GM23248 (cell line): ENCODE data around the gene TMEM178B. TPM values are rescaled to one million over a fixed set of nuclear protein-coding genes. Genes with fewer than 3 reads are reported as not detected.

ENCODE experiments used
- DNase-seq: peaks from one replicate; pipeline ENCODE4 v3.0.0-alpha.2; 2015
- H2AFZ ChIP-seq: fragments of 200-600 bp; sonication (generic); 2 replicates; pipeline ENCODE4 v1.6.1; 2016; ENCODE audit warnings: antibody characterized with exemption
- H3F3A ChIP-seq: fragments of 200-600 bp; sonication (generic); 2 replicates; pipeline ENCODE4 v1.6.1; 2016; ENCODE audit warnings: mild to moderate bottlenecking, antibody characterized with exemption, mixed run types; ENCODE audit not compliant: insufficient read depth
- H3K27ac ChIP-seq: fragments of 200-600 bp; sonication (generic); 2 replicates; pipeline ENCODE4 v1.5.1; 2016; ENCODE audit warnings: mild to moderate bottlenecking
- H3K27me3 ChIP-seq: fragments of 200-600 bp; sonication (generic); replicated peaks from 2 replicates; pipeline ENCODE4 v1.6.1; 2016; ENCODE audit warnings: mild to moderate bottlenecking; ENCODE audit not compliant: insufficient read depth
- H3K36me3 ChIP-seq: fragments of 200-600 bp; sonication (generic); 2 replicates; pipeline ENCODE4 v1.6.1; 2016; ENCODE audit warnings: low read depth, mild to moderate bottlenecking
- H3K4me1 ChIP-seq: fragments of 200-600 bp; sonication (generic); 2 replicates; pipeline ENCODE4 v1.6.1; 2016; ENCODE audit warnings: mild to moderate bottlenecking; ENCODE audit not compliant: insufficient read depth
- H3K4me2 ChIP-seq: fragments of 200-600 bp; sonication (generic); one replicate; pipeline ENCODE4 v1.6.1; 2016; ENCODE audit warnings: mild to moderate bottlenecking; ENCODE audit not compliant: unreplicated experiment
- H3K4me3 ChIP-seq: fragments of 200-600 bp; sonication (generic); 2 replicates; pipeline ENCODE4 v1.5.1; 2016; ENCODE audit warnings: mild to moderate bottlenecking
- H3K79me2 ChIP-seq: fragments of 200-600 bp; sonication (generic); 2 replicates; pipeline ENCODE4 v1.6.1; 2016; ENCODE audit warnings: mild to moderate bottlenecking; ENCODE audit not compliant: insufficient read depth
- H3K9ac ChIP-seq: fragments of 200-600 bp; sonication (generic); 2 replicates; pipeline ENCODE4 v1.6.1; 2016; ENCODE audit warnings: mild to moderate bottlenecking
- H3K9me2 ChIP-seq: fragments of 200-600 bp; sonication (generic); 2 replicates; pipeline ENCODE4 v1.6.1; 2016; ENCODE audit warnings: mixed run types, mild to moderate bottlenecking, moderate library complexity; ENCODE audit not compliant: insufficient read depth
- H3K9me3 ChIP-seq: fragments of 200-600 bp; sonication (generic); one replicate; pipeline ENCODE4 v1.6.1; 2017; ENCODE audit warnings: low read depth
- H4K20me1 ChIP-seq: fragments of 200-600 bp; sonication (generic); 2 replicates; pipeline ENCODE4 v1.6.0; 2016; ENCODE audit not compliant: insufficient read depth
- EZH2 ChIP-seq: fragments of 200-600 bp; sonication (generic); IDR thresholded peaks from 2 replicates; pipeline ENCODE4 v1.6.1; 2018; ENCODE audit warnings: antibody characterized with exemption, mild to moderate bottlenecking; ENCODE audit not compliant: insufficient read depth, poor library complexity, severe bottlenecking
- EZH2phosphoT487 ChIP-seq: fragments of 200-600 bp; sonication (generic); IDR thresholded peaks from 2 replicates; pipeline ENCODE4 v1.6.1; 2018; ENCODE audit warnings: antibody characterized with exemption, moderate library complexity, mild to moderate bottlenecking, low read depth; ENCODE audit not compliant: insufficient read depth
- WGBS, 2 experiments: methylation state at CpG; one replicate each; pipeline ENCODE4 v1.1.6; 2015 to 2017; ENCODE audit warnings: low lambda C conversion rate in 2 of 2, low coverage in 1 of 2; ENCODE audit errors: missing lambda C conversion rate in 2 of 2; 5-methylcytosine and 5-hydroxymethylcytosine counted together
- in situ Hi-C: fragments of 300-500 bp; cut with MboI; formaldehyde crosslinking; loops from 2 replicates; pipeline ENCODE4 v1.15.0; 2020
- polyA plus RNA-seq: library from polyadenylated mRNA; unstranded; fragments of >200 nt; fragmentation: Nextera tagmentation; extraction: Ambion mirVana; gene quantifications from 2 replicates; pipeline ENCODE4 v1.2.1, GENCODE V29; 2016
- total RNA-seq: library from RNA; depleted of rRNA; stranded (reverse); fragments of >200 nt; shearing (Covaris generic); gene quantifications from 2 replicates; pipeline ENCODE4 v1.2.3, GENCODE V29; 2014

Gene TMEM178B
- total and polyA plus RNA-seq, 2 experiments from 2014 or later, result 0.05 to 0.22 TPM

GRCh38 chr7:141221007-141221612, 147.2 kb downstream of the TMEM178B start:
- H4K20me1 ChIP-seq, result no peaks in the 10 kb centered on the region
- H3K9ac ChIP-seq, result no peak overlapping the region
- no peaks in the 10 kb centered on the region for H3K27me3 ChIP-seq
- WGBS, 2 experiments, result 2 to 14% methylated on average over 2 of the region's 2 CpGs
- in situ Hi-C loops, result no loop called here
- no peaks in the 10 kb centered on the region for H3K9me3 ChIP-seq
- no peaks in the 10 kb centered on the region for H3K79me2 ChIP-seq
- H2AFZ ChIP-seq, result no peak overlapping the region
- H3K9me2 ChIP-seq, result no peaks in the 10 kb centered on the region
- no peak for DNase-seq
- TF ChIP-seq EZH2 (no peak), EZH2phosphoT487 (no peak)
- H3K27ac ChIP-seq, result no peak overlapping the region
- no peak overlapping the region for H3K4me2 ChIP-seq
- H3F3A ChIP-seq, result no peaks in the 10 kb centered on the region
- H3K4me1 ChIP-seq, result no peaks in the 10 kb centered on the region
- no peak overlapping the region for H3K4me3 ChIP-seq
- H3K36me3 ChIP-seq, result no peaks in the 10 kb centered on the region

- no peaks in the 10 kb centered on the region for H3K27me3 ChIP-seq
- no peaks in the 10 kb centered on the region for H3K79me2 ChIP-seq
- no peaks in the 10 kb centered on the region for H3K36me3 ChIP-seq
- in situ Hi-C loops, result no loop called here
- H3K4me3 ChIP-seq, result no peak overlapping the region
- H4K20me1 ChIP-seq, result no peaks in the 10 kb centered on the region
- no peak overlapping the region for H3K27ac ChIP-seq
- no peaks in the 10 kb centered on the region for H3K4me1 ChIP-seq
- H2AFZ ChIP-seq, result no peak overlapping the region
- no peak overlapping the region for H3K9ac ChIP-seq
- DNase-seq, result no peak
- H3K4me2 ChIP-seq, result no peak overlapping the region
- H3K9me3 ChIP-seq, result no peaks in the 10 kb centered on the region
- no peaks in the 10 kb centered on the region for H3F3A ChIP-seq
- H3K9me2 ChIP-seq, result no peaks in the 10 kb centered on the region
- WGBS, 2 experiments, result 15 to 22% methylated on average over 8 of the region's 8 CpGs
- TF ChIP-seq EZH2 (no peak), EZH2phosphoT487 (no peak)
Observed at GRCh38 chr7:141225916-141226618, 152.2 kb downstream of the TMEM178B start.

- in situ Hi-C loops, result no loop called here
- no peaks in the 10 kb centered on the region for H3F3A ChIP-seq
- WGBS, 2 experiments, result 11 to 13% methylated on average over 4 of the region's 4 CpGs
- no peak overlapping the region for H3K4me2 ChIP-seq
- H3K9me3 ChIP-seq, result no peaks in the 10 kb centered on the region
- H3K9ac ChIP-seq, result no peak overlapping the region
- no peak overlapping the region for H2AFZ ChIP-seq
- no peaks in the 10 kb centered on the region for H4K20me1 ChIP-seq
- no peak overlapping the region for H3K27ac ChIP-seq
- TF ChIP-seq EZH2, result no peak
- no peaks in the 10 kb centered on the region for H3K27me3 ChIP-seq
- no peak overlapping the region for H3K4me3 ChIP-seq
- H3K9me2 ChIP-seq, result no peaks in the 10 kb centered on the region
- no peaks in the 10 kb centered on the region for H3K4me1 ChIP-seq
- DNase-seq, result no peak
- no peaks in the 10 kb centered on the region for H3K79me2 ChIP-seq
- H3K36me3 ChIP-seq, result no peaks in the 10 kb centered on the region
Observed at GRCh38 chr7:141227454-141227853, 153.6 kb downstream of the TMEM178B start.

- H3K9me2 ChIP-seq, result no peaks in the 10 kb centered on the region
- H3K79me2 ChIP-seq, result no peaks in the 10 kb centered on the region
- TF ChIP-seq EZH2phosphoT487 (no peak), EZH2 (no peak)
- H3K9me3 ChIP-seq, result no peaks in the 10 kb centered on the region
- H3K36me3 ChIP-seq, result no peaks in the 10 kb centered on the region
- 46 to 49% methylated on average over 5 of the region's 5 CpGs for WGBS, 2 experiments
- no peak overlapping the region for H3K9ac ChIP-seq
- in situ Hi-C loops, result no loop called here
- no peak overlapping the region for H2AFZ ChIP-seq
- no peaks in the 10 kb centered on the region for H3K27me3 ChIP-seq
- H4K20me1 ChIP-seq, result no peaks in the 10 kb centered on the region
- no peaks in the 10 kb centered on the region for H3K4me1 ChIP-seq
- no peak overlapping the region for H3K4me2 ChIP-seq
- H3K4me3 ChIP-seq, result no peak overlapping the region
- no peaks in the 10 kb centered on the region for H3F3A ChIP-seq
- H3K27ac ChIP-seq, result no peak overlapping the region
- no peak for DNase-seq
Observed at GRCh38 chr7:141228482-141228881, 154.6 kb downstream of the TMEM178B start.
